ENCODE measurements around the gene GRK2.
"Not testable (repeated sequence)": the region's sequence is repeated elsewhere in the genome, so short reads cannot be mapped to it uniquely, and the experiment has no call there.

The GRK2 gene

DNA sequence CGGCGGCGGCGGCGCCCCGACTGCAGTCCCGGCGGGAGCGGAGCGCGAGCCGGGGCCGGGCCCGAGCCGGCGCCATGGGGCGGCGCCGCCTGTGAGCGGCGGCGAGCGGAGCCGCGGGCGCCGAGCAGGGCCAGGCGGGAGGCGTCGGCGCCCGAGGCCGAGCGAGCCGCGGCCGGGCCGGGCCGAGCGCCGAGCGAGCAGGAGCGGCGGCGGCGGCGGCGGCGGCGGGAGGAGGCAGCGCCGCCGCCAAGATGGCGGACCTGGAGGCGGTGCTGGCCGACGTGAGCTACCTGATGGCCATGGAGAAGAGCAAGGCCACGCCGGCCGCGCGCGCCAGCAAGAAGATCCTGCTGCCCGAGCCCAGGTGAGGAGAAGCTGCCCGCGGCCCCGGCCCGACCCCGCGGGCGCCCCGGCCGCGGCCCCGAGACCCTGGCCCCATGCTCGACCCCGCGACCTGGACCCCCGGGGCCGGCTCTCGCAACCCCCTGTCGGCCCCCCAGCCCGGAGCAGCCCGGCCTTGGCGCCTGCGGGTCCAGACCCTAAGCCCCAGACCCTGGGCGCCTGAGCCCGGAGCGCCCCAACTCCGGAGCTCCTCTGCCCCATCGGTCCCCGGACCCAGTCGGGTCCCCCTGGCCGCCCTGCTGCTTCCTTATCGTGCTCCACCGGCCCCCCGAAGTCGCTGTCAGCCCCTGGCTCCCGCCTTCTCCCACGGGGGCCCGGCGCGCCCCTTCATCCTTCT is at the start of gene GRK2:
Gene GRK2, plus strand, starts transcription at position 25 of the 739 bp plus-strand sequence. Its CDS starts 227 bp downstream, at position 252.
- no peak for DNase-seq

- no peak for DNase-seq
Measured at GRCh38 chr11:67227726-67228125, 38.5 kb upstream of the GRK2 start.

DNA sequence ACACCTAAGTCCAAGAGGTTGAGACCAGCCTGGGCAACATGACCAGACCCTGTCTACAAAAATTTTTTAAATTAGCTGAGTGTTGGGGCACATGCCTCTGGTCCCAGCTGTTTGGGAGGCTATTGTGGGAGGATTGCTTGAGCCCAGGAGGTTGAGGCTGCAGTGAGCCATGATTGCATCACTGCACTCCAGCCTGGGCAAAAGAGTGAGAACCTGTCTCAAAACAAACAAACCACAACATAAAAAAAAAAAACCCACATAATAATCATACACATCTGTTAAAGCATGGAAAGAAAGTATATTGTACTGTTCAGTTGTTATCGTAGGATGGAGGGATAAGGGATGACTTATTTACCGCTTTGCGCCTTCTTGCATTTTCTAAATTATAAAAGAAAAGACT is 35.9 kb upstream of the GRK2 start:
- DNase-seq: no peak

DNA sequence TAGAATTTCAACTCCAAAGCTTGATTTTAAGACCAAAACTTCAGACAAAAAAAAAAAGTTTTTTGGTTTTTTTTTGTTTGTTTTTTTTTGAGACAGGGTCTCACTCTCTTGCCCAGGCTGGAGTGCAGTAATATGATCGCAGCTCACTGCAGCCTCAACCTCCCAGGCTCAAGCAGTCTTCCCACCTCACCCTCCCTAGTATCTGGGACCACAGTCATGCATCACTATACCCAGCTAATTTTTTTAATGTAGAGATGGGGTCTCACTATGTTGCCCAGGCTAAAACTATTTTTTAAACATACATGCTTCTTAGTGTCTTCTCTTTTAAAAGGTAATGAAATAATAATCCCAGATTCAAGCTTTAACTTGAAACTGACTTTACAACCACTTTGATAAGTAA is 35.4 kb upstream of the GRK2 start:
- no peak for DNase-seq

- no peak for DNase-seq
Measured at GRCh38 chr11:67233584-67234190, 32.6 kb upstream of the GRK2 start.

GRCh38 chr11:67234571-67234970 is 31.7 kb upstream of the GRK2 start:
- DNase-seq: not testable (repeated sequence)

GRCh38 chr11:67237574-67237973 is 28.7 kb upstream of the GRK2 start:
- no peak for DNase-seq

DNA sequence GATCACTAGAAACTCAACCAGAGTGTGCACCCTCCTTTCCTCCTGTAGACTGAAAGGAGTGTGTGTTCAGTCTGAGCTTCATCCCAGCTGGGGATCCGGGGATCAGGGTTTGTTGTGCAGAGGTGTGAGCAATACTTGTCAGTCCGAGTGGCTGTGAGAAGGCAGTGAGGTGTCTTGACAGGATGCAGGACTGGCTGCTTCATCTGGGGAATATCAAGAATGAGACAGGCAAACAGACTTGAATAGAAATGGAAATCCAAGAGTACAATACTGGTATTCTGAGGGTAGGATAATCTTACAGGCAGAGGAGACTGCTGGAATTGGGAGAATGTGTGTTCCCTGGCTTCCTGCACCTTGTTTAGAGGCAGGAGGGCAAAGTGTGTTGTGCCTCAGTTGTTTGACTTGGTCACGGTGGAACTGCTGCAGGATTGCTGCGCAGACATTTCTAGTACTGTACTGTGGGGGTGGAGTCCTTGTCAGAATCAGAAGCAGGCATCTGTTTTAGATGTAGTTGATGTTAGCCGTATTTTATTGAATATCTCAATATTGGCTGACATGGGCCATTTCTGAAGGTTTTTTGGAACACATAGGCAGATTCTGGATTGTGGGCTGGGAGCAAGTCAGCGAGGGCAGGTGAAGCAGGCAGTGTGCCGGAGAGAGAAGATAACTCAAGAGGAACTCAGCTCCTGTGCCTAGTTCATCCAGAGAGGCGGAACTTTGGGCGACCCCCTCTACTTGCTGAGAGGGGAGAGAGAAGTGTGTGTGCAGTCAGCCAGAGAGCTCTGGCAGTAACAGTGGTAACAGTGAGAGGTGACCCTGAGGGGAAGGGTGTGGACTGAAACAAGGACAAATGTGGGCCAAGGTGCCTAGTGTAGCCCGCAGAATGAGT is 27.1 kb upstream of the GRK2 start:
- no peak for DNase-seq

DNA sequence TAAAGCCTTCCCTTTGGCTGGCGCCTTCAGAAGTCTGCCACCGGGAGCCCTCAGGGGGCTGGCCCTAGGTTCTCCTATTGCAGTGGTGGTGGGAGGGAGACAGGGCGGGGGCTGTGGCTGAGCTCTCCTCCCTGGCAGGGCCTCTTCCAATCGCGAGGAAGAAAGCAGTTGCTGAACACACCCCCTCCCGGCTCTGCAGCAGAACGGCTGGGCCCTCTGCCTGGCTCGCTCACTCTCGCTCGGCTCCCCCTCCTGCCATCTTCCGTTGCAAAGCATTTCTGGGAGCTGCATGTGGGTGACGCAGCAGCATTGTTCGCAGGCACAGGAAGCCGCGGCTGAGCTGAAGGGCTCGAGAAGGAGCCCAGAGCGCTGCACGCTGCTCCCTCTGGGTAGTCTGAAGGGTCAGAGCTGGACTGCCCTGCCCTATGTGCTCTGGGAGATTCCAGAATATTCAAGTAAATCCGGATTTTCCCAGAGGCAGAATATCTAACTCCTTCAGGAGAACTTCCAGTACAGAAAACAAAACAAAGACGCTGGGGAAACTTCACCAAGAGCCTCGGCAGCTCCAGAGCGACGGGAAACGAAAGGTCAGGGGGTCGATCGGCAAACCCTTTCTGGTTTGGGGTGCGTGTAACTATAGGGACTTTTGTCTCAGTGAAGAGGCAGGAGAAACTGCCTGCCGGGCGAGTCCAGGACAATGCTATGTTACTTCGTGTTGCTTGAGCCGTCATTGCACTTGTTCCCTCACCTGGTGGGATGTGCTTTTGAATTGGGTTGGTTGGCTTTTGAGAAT is 26.3 kb upstream of the GRK2 start:
- DNase-seq: peak; percentile 95

DNA sequence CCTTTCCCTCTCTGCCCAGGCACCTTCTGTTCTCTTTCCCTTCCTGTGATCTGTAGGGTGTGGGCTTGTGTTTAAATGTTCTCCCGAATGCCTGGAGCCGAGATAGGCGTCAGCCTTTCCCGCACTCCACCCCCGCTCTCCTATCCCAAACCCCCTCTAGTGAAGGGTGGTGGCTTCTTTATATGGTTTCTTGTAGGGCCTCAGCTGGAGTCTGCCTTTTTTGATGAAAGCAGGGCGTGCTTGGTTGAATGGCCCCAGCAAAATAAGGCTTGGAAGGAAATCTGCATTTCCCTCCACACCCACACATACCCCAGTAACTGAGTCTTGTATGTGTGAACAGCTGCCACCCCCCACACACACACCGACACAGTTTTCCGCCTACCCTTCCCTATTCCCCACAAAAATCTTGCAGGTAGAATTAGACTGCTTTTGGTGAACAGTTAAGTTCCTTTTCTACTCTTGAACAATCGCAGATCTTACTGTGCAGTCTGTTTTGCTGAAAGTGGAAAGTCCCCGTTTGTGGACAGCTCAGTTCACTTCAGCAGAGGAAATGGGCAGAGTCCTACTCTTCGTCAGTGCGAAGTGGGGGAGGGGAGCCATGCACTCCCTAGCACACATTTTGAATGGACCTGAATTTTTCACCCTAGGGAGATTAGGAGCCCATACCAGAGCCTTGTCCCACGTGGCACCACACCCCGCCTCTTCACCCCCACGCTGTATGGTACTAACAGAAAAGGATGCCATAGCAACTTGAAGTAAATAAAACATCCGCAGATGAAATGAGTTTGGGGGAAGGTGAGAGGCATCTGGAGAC is 25.5 kb upstream of the GRK2 start:
- peak; percentile 87 for DNase-seq

- DNase-seq: no peak
Measured at GRCh38 chr11:67242548-67242947, 23.7 kb upstream of the GRK2 start.

GRCh38 chr11:67243051-67243450 is 23.2 kb upstream of the GRK2 start:
- DNase-seq: no peak

- no peak for DNase-seq
Measured at GRCh38 chr11:67245046-67245445, 21.2 kb upstream of the GRK2 start.

DNA sequence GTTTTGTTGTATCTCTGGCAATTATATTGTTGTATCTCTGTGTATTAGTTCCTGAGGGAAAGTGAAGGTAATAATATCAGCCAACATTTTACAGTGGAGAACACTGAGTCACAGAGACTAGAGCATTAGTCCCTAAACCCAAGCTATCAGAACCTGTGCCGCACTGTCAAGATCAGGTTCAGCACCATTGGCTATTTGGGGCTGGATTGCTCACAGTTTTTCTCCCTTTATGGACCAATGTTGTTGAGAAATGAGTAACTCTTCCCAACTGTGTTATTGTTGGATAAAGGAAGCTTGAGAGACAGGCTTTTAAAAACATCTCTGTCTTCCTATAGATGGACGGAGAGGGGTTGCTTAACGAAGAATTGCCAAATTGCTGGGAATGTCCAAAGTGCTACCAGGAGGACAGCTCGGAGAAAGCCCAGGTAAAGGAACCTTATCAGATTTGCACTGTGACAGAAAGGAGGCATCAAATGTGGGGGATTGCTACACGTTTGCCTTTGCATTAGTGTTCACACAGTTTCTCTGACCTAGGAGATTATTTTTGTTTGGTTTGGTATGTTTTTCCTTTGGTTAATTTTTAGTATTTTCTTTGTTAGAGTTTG is 18.2 kb upstream of the GRK2 start:
- no peak for DNase-seq

GRCh38 chr11:67248653-67249052 is 17.6 kb upstream of the GRK2 start:
- DNase-seq: no peak

GRCh38 chr11:67250059-67251043 is 15.9 kb upstream of the GRK2 start:
- no peak for DNase-seq

DNA sequence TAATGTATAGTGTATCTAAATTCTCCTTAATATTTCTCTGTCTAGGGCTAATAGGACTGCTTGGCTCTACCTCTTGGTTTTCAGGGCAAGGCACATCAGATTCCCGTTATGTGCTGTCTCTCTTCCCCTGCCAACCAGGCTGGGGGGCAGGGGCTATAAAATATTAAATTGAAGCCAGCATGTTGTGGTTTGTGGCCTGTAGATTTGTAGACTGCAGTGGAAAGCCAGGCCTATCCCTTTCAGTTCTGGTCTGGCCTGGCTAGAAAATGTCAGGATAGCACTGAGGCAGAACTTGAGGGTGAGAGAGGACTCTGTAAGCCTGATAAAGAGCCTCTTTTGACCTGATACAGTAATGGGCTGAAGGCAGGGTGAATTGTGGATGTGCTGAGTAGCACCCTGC is 14.4 kb upstream of the GRK2 start:
- DNase-seq: no peak

DNA sequence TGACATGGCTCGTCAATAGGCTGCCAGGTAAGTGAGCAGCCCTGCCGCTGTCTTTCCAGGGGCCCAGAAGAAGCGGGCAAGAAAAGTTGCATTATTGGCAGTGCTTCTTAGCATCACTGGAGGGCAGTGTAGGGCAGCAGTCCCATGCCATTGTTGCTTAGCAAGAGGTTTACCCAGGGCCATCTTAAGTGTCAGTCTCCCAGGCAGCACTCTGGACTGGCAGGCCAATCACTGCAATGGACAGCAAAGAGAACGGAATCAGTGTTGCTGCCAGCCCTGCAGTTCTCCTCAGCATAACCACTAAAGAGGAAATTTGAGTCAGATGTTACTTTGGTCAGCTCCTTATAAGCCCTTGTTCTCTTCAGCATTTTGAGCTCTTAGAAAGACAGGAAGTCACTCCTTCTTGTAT is 13.4 kb upstream of the GRK2 start:
- DNase-seq: no peak

GRCh38 chr11:67253872-67254624 is 12.2 kb upstream of the GRK2 start:
- no peak for DNase-seq
